ENCODE measurements around the gene ZNF235.
"Not testable (repeated sequence)": the region's sequence is repeated elsewhere in the genome, so short reads cannot be mapped to it uniquely, and the experiment has no call there.

The ZNF235 gene

DNA sequence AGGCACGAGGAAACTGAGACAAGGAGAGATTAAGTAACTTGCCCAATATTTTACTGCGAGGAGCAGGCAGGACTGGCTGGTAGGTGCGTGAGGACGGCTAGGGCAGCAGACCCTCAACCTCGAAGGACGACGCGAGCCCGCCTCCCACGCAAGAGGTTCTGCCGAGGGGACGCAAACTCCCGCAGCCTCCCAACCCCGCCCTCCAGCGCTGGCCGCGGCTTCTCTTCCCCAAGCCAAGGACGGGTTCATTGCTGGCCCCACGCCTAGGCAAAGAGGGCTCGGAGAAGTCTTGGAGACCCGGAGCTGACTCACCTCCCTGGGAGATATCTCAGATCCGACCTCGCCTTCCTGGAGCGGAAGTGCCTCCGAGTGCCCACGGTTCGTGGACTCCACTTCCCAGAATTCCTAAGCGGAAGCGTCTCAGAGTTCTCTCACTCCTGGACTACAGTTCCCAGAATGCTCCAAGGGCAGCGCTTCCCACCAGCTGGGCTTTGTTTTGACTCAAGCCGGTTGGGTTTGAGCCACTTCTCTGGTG, at the start of gene ZNF235:
TSS of gene ZNF235 (minus strand) at position 367 of the 535 bp plus-strand sequence. CDS start 1,621 bp downstream, outside the sequence.
- Histone ChIP-seq H3K27ac (ENCODE audit: low read depth in 2 of 2, low read length in 2 of 2) (peak within 1 kb of the TSS; percentile 62 to 84), H3K9ac (ENCODE audit: low read depth in 1 of 2, low read length in 2 of 2) (peak within 1 kb of the TSS; percentile 66 to 82), H3K4me1 (ENCODE audit: control insufficient read depth in 2 of 2, insufficient read depth in 2 of 2, low read length in 2 of 2) (peaks cover 0 to 4% of the 10 kb centered on the region in 2 donors), H3K4me3 (ENCODE audit: low read length in 2 of 2) (peak within 1 kb of the TSS; percentile 80 to 89), H3K36me3 (ENCODE audit: control insufficient read depth in 2 of 2, insufficient read depth in 2 of 2, low read length in 2 of 2) (peaks cover 8 to 17% of the 10 kb centered on the region in 2 donors), H3K9me3 (ENCODE audit: control insufficient read depth in 2 of 2, low read length in 2 of 2) (peaks cover 0 to 8% of the 10 kb centered on the region in 2 donors), H3K27me3 (ENCODE audit: control insufficient read depth in 2 of 2, insufficient read depth in 2 of 2, low read length in 2 of 2) (no peaks in the 10 kb centered on the region)

DNA sequence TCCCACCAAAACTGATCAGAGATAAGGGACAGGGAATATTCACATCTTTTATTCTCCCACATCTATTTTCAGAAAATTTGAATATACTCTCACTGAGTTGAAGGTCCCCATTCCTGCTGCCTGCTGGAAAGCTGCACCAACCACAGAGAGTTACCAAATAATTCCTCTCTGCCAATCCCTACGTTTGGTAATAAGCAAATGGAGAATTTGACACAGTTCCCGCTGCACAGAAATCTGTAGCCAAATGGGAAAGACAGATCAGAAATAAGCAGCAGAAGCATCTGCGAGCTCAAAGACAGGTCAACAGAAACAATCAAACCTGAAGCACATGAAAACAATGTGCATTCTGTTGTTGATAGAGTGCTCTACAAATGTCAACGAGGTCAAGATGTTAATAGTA, 41.7 kb upstream of the ZNF235 start:
- H3K9ac ChIP-seq (ENCODE audit: low read depth in 1 of 2, low read length in 2 of 2) = no peak overlapping the region
- peaks cover 0 to 3% of the 10 kb centered on the region in 2 donors for H3K36me3 ChIP-seq (ENCODE audit: control insufficient read depth in 2 of 2, insufficient read depth in 2 of 2, low read length in 2 of 2)
- H3K27me3 ChIP-seq (ENCODE audit: control insufficient read depth in 2 of 2, insufficient read depth in 2 of 2, low read length in 2 of 2) = no peaks in the 10 kb centered on the region
- peaks cover 13 to 14% of the 10 kb centered on the region in 2 donors for H3K9me3 ChIP-seq (ENCODE audit: control insufficient read depth in 2 of 2, low read length in 2 of 2)
- no peak overlapping the region for H3K4me3 ChIP-seq (ENCODE audit: low read length in 2 of 2)
- H3K4me1 ChIP-seq (ENCODE audit: control insufficient read depth in 2 of 2, insufficient read depth in 2 of 2, low read length in 2 of 2) = no peaks in the 10 kb centered on the region
- no peak overlapping the region for H3K27ac ChIP-seq (ENCODE audit: low read depth in 2 of 2, low read length in 2 of 2)

DNA sequence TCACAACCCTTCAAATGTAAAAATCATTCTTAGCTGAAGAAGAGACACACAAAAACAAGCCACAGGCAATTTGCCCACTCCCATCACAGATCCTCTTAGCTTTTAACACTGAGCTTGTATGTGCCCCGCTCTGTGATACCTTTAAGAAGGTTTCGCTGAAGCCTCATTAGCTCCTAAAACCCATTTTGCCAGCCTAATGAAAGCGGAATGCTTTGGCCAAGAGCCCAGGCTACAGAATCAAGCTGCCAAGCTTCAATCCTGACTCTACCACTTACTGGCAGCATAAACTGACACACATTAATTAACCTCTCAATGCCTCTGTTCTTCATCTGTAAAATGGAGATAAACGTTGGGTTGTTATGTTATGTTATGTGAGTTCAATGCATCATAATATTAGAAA, 41.1 kb upstream of the ZNF235 start:
- Histone ChIP-seq H3K9ac (ENCODE audit: low read depth in 1 of 2, low read length in 2 of 2) (no peak overlapping the region), H3K4me3 (ENCODE audit: low read length in 2 of 2) (no peak overlapping the region), H3K36me3 (ENCODE audit: control insufficient read depth in 2 of 2, insufficient read depth in 2 of 2, low read length in 2 of 2) (peaks cover 0 to 3% of the 10 kb centered on the region in 2 donors)

DNA sequence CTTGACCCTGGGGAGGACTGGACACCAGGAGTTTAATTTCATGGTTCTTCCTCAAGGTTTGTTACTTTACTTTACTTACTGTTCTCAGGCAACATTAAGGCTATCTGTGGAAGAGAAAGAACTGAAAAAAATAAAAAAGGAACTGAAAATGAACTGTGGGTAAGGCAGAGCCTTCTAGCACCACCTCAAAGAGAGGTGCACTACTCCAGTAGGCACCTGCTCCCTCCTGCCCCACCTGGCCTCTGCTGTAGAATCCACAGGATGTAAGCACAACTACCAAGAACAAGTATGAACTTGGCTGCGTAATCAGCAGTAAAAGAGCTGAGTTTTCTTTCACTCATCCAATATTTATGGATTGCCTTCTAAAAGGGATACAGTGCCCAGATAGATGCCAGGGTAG, 39.4 kb upstream of the ZNF235 start:
- Histone ChIP-seq H3K9ac (ENCODE audit: low read depth in 1 of 2, low read length in 2 of 2) (no peak overlapping the region), H3K27ac (ENCODE audit: low read depth in 2 of 2, low read length in 2 of 2) (no peak overlapping the region), H3K4me1 (ENCODE audit: control insufficient read depth in 2 of 2, insufficient read depth in 2 of 2, low read length in 2 of 2) (no peaks in the 10 kb centered on the region), H3K4me3 (ENCODE audit: low read length in 2 of 2) (no peak overlapping the region), H3K9me3 (ENCODE audit: control insufficient read depth in 2 of 2, low read length in 2 of 2) (peaks cover 8 to 12% of the 10 kb centered on the region in 2 donors), H3K36me3 (ENCODE audit: control insufficient read depth in 2 of 2, insufficient read depth in 2 of 2, low read length in 2 of 2) (peaks cover 4 to 12% of the 10 kb centered on the region in 2 donors), H3K27me3 (ENCODE audit: control insufficient read depth in 2 of 2, insufficient read depth in 2 of 2, low read length in 2 of 2) (no peaks in the 10 kb centered on the region)

More for the DNA sequence above, 41.1 kb upstream of the ZNF235 start:
- H3K27ac ChIP-seq (ENCODE audit: low read depth in 2 of 2, low read length in 2 of 2) = no peak overlapping the region
- no peaks in the 10 kb centered on the region for H3K4me1 ChIP-seq (ENCODE audit: control insufficient read depth in 2 of 2, insufficient read depth in 2 of 2, low read length in 2 of 2)
- H3K27me3 ChIP-seq (ENCODE audit: control insufficient read depth in 2 of 2, insufficient read depth in 2 of 2, low read length in 2 of 2) = no peaks in the 10 kb centered on the region
- peaks cover 13 to 14% of the 10 kb centered on the region in 2 donors for H3K9me3 ChIP-seq (ENCODE audit: control insufficient read depth in 2 of 2, low read length in 2 of 2)

DNA sequence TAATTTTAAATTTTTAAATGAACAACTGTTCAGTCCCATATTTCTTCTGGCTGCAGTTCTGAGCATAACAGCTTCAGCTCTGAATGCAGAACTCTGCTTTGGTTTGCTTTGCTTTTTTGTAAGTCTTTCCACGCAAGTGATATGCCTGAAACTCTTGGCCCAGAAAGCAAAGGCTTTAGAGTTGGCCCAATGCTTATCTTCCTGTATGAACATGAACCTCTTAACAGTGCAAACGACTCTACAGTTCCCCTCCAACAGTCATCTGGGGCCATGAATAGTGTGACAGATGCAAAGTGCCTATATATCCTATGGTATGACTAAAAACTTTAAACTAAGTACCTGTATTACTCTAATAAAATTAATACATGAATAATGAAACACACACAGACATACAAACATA, 37.0 kb upstream of the ZNF235 start:
- H3K36me3 ChIP-seq (ENCODE audit: control insufficient read depth in 2 of 2, insufficient read depth in 2 of 2, low read length in 2 of 2) = peaks cover 13 to 20% of the 10 kb centered on the region in 2 donors
- no peaks in the 10 kb centered on the region for H3K27me3 ChIP-seq (ENCODE audit: control insufficient read depth in 2 of 2, insufficient read depth in 2 of 2, low read length in 2 of 2)
- H3K4me3 ChIP-seq (ENCODE audit: low read length in 2 of 2) = no peak overlapping the region
- no peak overlapping the region for H3K9ac ChIP-seq (ENCODE audit: low read depth in 1 of 2, low read length in 2 of 2)
- H3K4me1 ChIP-seq (ENCODE audit: control insufficient read depth in 2 of 2, insufficient read depth in 2 of 2, low read length in 2 of 2) = no peaks in the 10 kb centered on the region
- peaks cover 7 to 8% of the 10 kb centered on the region in 2 donors for H3K9me3 ChIP-seq (ENCODE audit: control insufficient read depth in 2 of 2, low read length in 2 of 2)
- no peak overlapping the region for H3K27ac ChIP-seq (ENCODE audit: low read depth in 2 of 2, low read length in 2 of 2)

DNA sequence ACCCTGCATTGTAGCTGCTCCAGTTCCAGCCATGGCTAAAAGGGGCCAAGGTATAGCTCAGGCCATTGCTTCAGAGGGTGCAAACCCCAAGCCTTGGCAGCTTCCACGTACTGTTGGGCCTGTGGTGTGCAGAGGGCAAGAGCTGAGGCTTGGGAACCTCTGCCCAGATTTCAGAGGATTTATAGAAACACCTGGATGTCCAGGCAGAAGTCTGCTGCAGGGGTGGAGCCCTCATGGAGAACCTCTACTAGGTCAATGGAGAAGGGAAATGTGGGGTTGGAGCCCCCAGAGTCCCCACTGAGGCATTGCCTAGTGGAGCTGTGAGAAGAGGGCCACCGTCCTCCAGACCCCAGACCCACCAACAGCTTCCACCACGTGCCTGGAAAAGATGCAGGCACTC, 29.8 kb upstream of the ZNF235 start:
- H3K36me3 ChIP-seq (ENCODE audit: control insufficient read depth in 2 of 2, insufficient read depth in 2 of 2, low read length in 2 of 2) = peaks cover 54 to 62% of the 10 kb centered on the region in 2 donors
- H3K4me1 ChIP-seq (ENCODE audit: control insufficient read depth in 2 of 2, insufficient read depth in 2 of 2, low read length in 2 of 2); H3K4me3 ChIP-seq (ENCODE audit: low read length in 2 of 2); H3K9ac ChIP-seq (ENCODE audit: low read depth in 1 of 2, low read length in 2 of 2); H3K27me3 ChIP-seq (ENCODE audit: control insufficient read depth in 2 of 2, insufficient read depth in 2 of 2, low read length in 2 of 2); H3K27ac ChIP-seq (ENCODE audit: low read depth in 2 of 2, low read length in 2 of 2): not testable (repeated sequence)
- H3K9me3 ChIP-seq (ENCODE audit: control insufficient read depth in 2 of 2, low read length in 2 of 2) = peaks cover 29 to 34% of the 10 kb centered on the region in 2 donors

DNA sequence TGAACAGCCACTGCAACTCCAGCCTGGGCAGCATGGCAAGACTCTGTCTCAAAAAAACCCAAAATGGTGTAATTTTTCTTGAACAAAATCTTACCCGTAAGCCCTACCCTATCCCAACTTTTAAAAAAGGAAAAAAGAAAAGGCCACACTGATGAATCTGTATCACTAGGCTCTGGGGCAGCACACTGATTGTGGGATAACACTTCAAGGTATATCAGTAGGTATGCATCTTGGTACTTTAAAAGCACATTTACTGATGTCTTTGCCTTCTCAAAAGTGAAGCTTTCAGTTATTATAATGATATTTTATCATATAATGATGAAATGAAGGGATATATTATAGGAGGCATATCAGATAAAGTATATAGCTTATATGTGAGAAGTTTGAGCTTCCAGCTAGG, 27.3 kb upstream of the ZNF235 start:
- no peak overlapping the region for H3K9ac ChIP-seq (ENCODE audit: low read depth in 1 of 2, low read length in 2 of 2)
- no peak overlapping the region for H3K4me3 ChIP-seq (ENCODE audit: low read length in 2 of 2)
- H3K9me3 ChIP-seq (ENCODE audit: control insufficient read depth in 2 of 2, low read length in 2 of 2) = peaks cover 45 to 50% of the 10 kb centered on the region in 2 donors
- H3K4me1 ChIP-seq (ENCODE audit: control insufficient read depth in 2 of 2, insufficient read depth in 2 of 2, low read length in 2 of 2) = no peaks in the 10 kb centered on the region
- H3K27me3 ChIP-seq (ENCODE audit: control insufficient read depth in 2 of 2, insufficient read depth in 2 of 2, low read length in 2 of 2) = no peaks in the 10 kb centered on the region
- no peak overlapping the region for H3K27ac ChIP-seq (ENCODE audit: low read depth in 2 of 2, low read length in 2 of 2)
- peaks cover 62 to 65% of the 10 kb centered on the region in 2 donors for H3K36me3 ChIP-seq (ENCODE audit: control insufficient read depth in 2 of 2, insufficient read depth in 2 of 2, low read length in 2 of 2)

DNA sequence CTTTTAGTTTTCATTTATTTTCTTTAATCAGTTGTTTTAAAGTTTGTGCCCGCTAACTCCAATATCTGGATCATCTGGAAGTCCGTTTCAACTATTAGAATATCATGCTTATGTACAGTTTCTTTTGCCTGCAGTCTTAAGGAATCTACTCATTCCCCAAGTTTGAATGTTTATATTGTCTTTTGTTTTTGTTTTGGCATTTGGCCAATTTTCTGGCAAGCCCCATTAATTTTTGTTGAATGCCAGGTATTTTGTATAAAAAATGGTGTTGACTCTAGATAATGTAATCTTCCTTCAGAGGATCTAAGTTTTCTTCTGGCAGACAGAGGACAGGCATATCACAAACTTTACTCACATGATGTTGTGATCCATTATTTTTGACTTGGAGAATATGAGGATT, 11.1 kb upstream of the ZNF235 start:
- H3K4me3 ChIP-seq (ENCODE audit: low read length in 2 of 2) = no peak overlapping the region
- H3K36me3 ChIP-seq (ENCODE audit: control insufficient read depth in 2 of 2, insufficient read depth in 2 of 2, low read length in 2 of 2) = no peaks in the 10 kb centered on the region
- no peaks in the 10 kb centered on the region for H3K27me3 ChIP-seq (ENCODE audit: control insufficient read depth in 2 of 2, insufficient read depth in 2 of 2, low read length in 2 of 2)
- no peaks in the 10 kb centered on the region for H3K4me1 ChIP-seq (ENCODE audit: control insufficient read depth in 2 of 2, insufficient read depth in 2 of 2, low read length in 2 of 2)
- H3K27ac ChIP-seq (ENCODE audit: low read depth in 2 of 2, low read length in 2 of 2) = no peak overlapping the region
- no peak overlapping the region for H3K9ac ChIP-seq (ENCODE audit: low read depth in 1 of 2, low read length in 2 of 2)
- peaks cover 6 to 7% of the 10 kb centered on the region in 2 donors for H3K9me3 ChIP-seq (ENCODE audit: control insufficient read depth in 2 of 2, low read length in 2 of 2)

DNA sequence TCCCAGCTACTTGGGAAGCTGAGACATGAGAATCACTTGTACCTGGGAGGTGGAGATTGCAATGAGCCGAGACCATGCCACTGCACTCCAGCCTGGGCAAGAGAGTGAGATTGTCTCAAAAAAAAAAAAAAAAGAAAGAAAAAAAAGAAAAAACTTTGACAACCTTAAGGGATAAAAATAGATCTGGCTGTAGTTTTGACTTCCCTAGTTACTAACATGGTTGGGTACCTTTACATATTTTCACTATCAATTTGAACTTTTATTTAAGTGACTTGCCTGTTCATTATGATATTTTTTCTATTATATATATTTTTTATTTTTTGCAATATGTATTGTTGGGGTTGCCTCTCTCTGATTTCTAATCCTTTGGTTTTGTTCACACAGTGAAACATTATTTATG, 8.4 kb upstream of the ZNF235 start:
- Histone ChIP-seq H3K4me1 (ENCODE audit: control insufficient read depth in 2 of 2, insufficient read depth in 2 of 2, low read length in 2 of 2) (no peaks in the 10 kb centered on the region), H3K9ac (ENCODE audit: low read depth in 1 of 2, low read length in 2 of 2) (no peak overlapping the region), H3K36me3 (ENCODE audit: control insufficient read depth in 2 of 2, insufficient read depth in 2 of 2, low read length in 2 of 2) (no peaks in the 10 kb centered on the region), H3K4me3 (ENCODE audit: low read length in 2 of 2) (no peak overlapping the region), H3K9me3 (ENCODE audit: control insufficient read depth in 2 of 2, low read length in 2 of 2) (peaks cover 4 to 10% of the 10 kb centered on the region in 2 donors), H3K27me3 (ENCODE audit: control insufficient read depth in 2 of 2, insufficient read depth in 2 of 2, low read length in 2 of 2) (no peaks in the 10 kb centered on the region), H3K27ac (ENCODE audit: low read depth in 2 of 2, low read length in 2 of 2) (no peak overlapping the region)

DNA sequence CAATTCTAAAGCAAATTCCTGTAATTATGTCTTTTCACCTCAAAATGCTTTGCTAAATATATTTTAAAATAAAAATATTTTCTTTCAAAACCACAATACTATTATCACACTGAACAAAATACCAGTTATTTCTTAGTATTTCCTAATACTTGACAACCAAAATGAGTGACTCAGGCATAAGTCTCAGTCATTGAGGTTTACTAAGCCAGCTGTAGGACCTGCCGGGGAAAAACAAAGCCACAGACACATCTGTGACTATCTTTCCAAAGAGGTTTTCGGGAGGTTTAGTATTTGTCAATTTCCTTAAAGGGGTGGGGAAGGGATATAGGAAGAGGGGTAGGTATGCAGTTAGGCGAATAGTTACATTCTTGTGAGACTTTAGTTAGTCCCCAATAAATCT, 3.2 kb upstream of the ZNF235 start:
- H3K36me3 ChIP-seq (ENCODE audit: control insufficient read depth in 2 of 2, insufficient read depth in 2 of 2, low read length in 2 of 2) = no peaks in the 10 kb centered on the region
- peaks cover 4 to 13% of the 10 kb centered on the region in 2 donors for H3K9me3 ChIP-seq (ENCODE audit: control insufficient read depth in 2 of 2, low read length in 2 of 2)
- H3K27ac ChIP-seq (ENCODE audit: low read depth in 2 of 2, low read length in 2 of 2) = no peak overlapping the region
- H3K9ac ChIP-seq (ENCODE audit: low read depth in 1 of 2, low read length in 2 of 2) = no peak overlapping the region
- no peaks in the 10 kb centered on the region for H3K27me3 ChIP-seq (ENCODE audit: control insufficient read depth in 2 of 2, insufficient read depth in 2 of 2, low read length in 2 of 2)
- H3K4me1 ChIP-seq (ENCODE audit: control insufficient read depth in 2 of 2, insufficient read depth in 2 of 2, low read length in 2 of 2) = peaks cover 0 to 4% of the 10 kb centered on the region in 2 donors
- no peak overlapping the region for H3K4me3 ChIP-seq (ENCODE audit: low read length in 2 of 2)
